K562 (cell line): ENCODE results near the gene NUP214. TPM values are rescaled to one million over a fixed set of nuclear protein-coding genes. Genes with fewer than 3 reads are reported as not detected.

Source experiments
- ETV1 ChIP-seq: fragments of 450-650 bp; conservative IDR thresholded peaks from 2 replicates; pipeline ENCODE4 v1.6.1; 2016; ENCODE audit warnings: missing genetic modification characterization, control low read depth, low read depth, missing compliant biosample characterization
- POLR2A ChIP-seq: fragments of 450-650 bp; conservative IDR thresholded peaks from 2 replicates; pipeline ENCODE4 v1.6.1; 2016
- ZNF699 ChIP-seq: fragments of 250-450 bp; sonication (Bioruptor Pico); IDR thresholded peaks from 2 replicates; pipeline ENCODE4 v1.8.0; 2021; ENCODE audit warnings: mild to moderate bottlenecking, moderate library complexity; ENCODE audit not compliant: insufficient replicate concordance
- polyA plus RNA-seq, 8 experiments: library from polyadenylated mRNA; depleted of rRNA in 4 of 8; stranded (reverse) in 5 of 8; unstranded in 3 of 8; fragments of >200 nt; fragmentation: Nextera tagmentation in 2 of 8; fragmentation: Illumina TruSeq in 1 of 8; extraction: Ambion mirVana in 2 of 8; extraction: Trizol in 1 of 8; gene quantifications; 2 replicates each; pipeline versions ENCODE4 v1.2.1 to v1.2.3, GENCODE V29; 2011 to 2014; ENCODE audit warnings: inconsistent platforms in 1 of 8, missing spikeins in 1 of 8
- total RNA-seq, 7 experiments: library from RNA; depleted of rRNA in 6 of 7; stranded (reverse); fragments of >200 nt in 6 of 7; fragmentation: Illumina TruSeq in 2 of 7; extraction: Trizol in 2 of 7; gene quantifications; 2 replicates each; pipeline versions ENCODE4 v1.2.1 to v1.2.3, GENCODE V29; 2011 to 2021; ENCODE audit warnings: low replicate concordance in 1 of 7
- TF ChIP-seq, protein P1 (sequence below): fragments of 450-650 bp; IDR thresholded peaks from 2 replicates; pipeline ENCODE4 v1.6.1; 2014; ENCODE audit warnings: low read depth, mild to moderate bottlenecking, moderate library complexity, borderline replicate concordance
- TF ChIP-seq, protein P2 (sequence below), 2 experiments: fragments of 450-650 bp; IDR thresholded peaks; 2 replicates each; pipeline ENCODE4 v1.6.1; 2016

Gene NUP214
- total and polyA plus RNA-seq, 9 of the 15 experiments (the other 6 are each of a cell fraction or from before 2014, with no cell fraction given) = 56.9 to 332 (median 97.1) TPM

DNA sequence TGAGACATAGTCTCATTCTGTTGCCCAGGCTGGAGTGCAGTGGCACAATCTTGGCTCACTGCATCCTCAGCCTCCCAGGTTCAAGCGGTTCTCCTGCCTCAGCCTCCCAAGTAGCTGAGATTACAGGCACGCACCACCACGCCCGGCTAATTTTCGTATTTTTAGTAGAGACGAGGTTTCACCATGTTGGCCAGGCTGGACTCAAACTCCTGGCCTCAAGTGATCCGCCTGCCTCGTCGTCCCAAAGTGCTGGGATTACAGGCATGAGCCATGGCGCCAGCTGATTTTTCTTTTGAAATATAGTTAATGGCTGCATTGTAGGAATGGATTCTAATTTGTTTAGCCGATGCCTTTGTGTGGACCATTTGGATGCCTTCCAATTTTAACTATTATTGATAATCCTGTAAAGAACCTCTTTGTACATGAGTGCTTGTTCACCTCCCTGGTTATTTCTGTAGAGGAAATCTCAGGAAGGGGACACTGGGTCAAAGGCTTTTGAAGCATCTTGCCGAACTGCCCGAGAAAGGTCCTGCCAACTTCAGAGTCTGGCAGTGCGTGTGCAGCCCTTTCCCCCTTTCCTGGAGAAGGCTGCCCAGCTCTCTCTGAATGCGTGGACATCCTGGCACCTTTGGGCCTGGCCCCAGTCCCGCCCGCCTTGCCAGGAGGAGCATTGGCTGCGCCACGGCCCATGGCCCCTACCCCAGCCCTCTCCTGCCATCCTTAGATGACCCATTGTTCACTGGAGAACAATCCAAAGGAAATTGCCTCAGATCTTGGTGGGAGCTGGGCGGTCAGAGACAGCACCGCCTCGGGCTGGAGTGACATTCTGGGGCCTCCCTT, 8.9 kb upstream of the NUP214 start (continued):
- TF ChIP-seq ZNF699 (CRISPR knock-in tag) (no peak), ETV1 (no peak), POLR2A (no peak)
- TF ChIP-seq, protein P1, sequence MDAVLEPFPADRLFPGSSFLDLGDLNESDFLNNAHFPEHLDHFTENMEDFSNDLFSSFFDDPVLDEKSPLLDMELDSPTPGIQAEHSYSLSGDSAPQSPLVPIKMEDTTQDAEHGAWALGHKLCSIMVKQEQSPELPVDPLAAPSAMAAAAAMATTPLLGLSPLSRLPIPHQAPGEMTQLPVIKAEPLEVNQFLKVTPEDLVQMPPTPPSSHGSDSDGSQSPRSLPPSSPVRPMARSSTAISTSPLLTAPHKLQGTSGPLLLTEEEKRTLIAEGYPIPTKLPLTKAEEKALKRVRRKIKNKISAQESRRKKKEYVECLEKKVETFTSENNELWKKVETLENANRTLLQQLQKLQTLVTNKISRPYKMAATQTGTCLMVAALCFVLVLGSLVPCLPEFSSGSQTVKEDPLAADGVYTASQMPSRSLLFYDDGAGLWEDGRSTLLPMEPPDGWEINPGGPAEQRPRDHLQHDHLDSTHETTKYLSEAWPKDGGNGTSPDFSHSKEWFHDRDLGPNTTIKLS = no peak
- TF ChIP-seq, protein P2, sequence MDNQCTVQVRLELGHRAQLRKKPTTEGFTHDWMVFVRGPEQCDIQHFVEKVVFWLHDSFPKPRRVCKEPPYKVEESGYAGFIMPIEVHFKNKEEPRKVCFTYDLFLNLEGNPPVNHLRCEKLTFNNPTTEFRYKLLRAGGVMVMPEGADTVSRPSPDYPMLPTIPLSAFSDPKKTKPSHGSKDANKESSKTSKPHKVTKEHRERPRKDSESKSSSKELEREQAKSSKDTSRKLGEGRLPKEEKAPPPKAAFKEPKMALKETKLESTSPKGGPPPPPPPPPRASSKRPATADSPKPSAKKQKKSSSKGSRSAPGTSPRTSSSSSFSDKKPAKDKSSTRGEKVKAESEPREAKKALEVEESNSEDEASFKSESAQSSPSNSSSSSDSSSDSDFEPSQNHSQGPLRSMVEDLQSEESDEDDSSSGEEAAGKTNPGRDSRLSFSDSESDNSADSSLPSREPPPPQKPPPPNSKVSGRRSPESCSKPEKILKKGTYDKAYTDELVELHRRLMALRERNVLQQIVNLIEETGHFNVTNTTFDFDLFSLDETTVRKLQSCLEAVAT (IDR thresholded peaks at IDR 0.05) = no peak
